GM19324 (cell line): ENCODE measurements around the gene PCSK7.

ENCODE experiments used
- ATAC-seq: cut with Tn5 transposase; IDR thresholded peaks from one replicate; pipeline ENCODE4 v1.9.1; 2021; ENCODE audit warnings: mild to moderate bottlenecking, moderate library complexity; ENCODE audit not compliant: unreplicated experiment, low FRiP score

Gene PCSK7

GRCh38 chr11:117230999-117231841, 653 bp downstream of the PCSK7 start:
- ATAC-seq: no peak

GRCh38 chr11:117230286-117230961, 1.4 kb downstream of the PCSK7 start:
- no peak for ATAC-seq

- no peak for ATAC-seq
Measured at GRCh38 chr11:117229931-117230285, 2.0 kb downstream of the PCSK7 start.

- ATAC-seq: no peak
Measured at GRCh38 chr11:117229411-117229810, 2.5 kb downstream of the PCSK7 start.

- ATAC-seq: no peak
Measured at GRCh38 chr11:117228091-117228490, 3.8 kb downstream of the PCSK7 start.

GRCh38 chr11:117226388-117227385, 5.2 kb downstream of the PCSK7 start:
- no peak for ATAC-seq

- no peak for ATAC-seq
Measured at GRCh38 chr11:117225553-117226170, 6.2 kb downstream of the PCSK7 start.

- ATAC-seq: no peak
Measured at GRCh38 chr11:117223741-117224689, 7.9 kb downstream of the PCSK7 start.

- no peak for ATAC-seq
Measured at GRCh38 chr11:117222991-117223740, 8.7 kb downstream of the PCSK7 start.

GRCh38 chr11:117221775-117222517, 9.9 kb downstream of the PCSK7 start:
- no peak for ATAC-seq

- no peak for ATAC-seq
Measured at GRCh38 chr11:117220999-117221774, 10.7 kb downstream of the PCSK7 start.

- ATAC-seq: no peak
Measured at GRCh38 chr11:117220568-117220967, 11.3 kb downstream of the PCSK7 start.

GRCh38 chr11:117219995-117220394, 11.9 kb downstream of the PCSK7 start:
- ATAC-seq: no peak

- no peak for ATAC-seq
Measured at GRCh38 chr11:117219455-117219854, 12.4 kb downstream of the PCSK7 start.

- ATAC-seq: no peak
Measured at GRCh38 chr11:117219001-117219400, 12.9 kb downstream of the PCSK7 start.

- no peak for ATAC-seq
Measured at GRCh38 chr11:117218133-117218915, 13.5 kb downstream of the PCSK7 start.
